H9 (cell line): Measurements from ENCODE around the gene ARCN1. TPM values are rescaled to one million over a fixed set of nuclear protein-coding genes. Genes with fewer than 3 reads are reported as not detected.

ENCODE experiments used
- DNase-seq: peaks from one replicate; pipeline ENCODE4 v3.0.0-alpha.2; 2017
- H2AFZ ChIP-seq: one replicate; pipeline ENCODE4 v1.6.1; 2013; ENCODE audit warnings: mild to moderate bottlenecking, low read length, control low read depth, moderate library complexity
- H2AK5ac ChIP-seq: 2 replicates; pipeline ENCODE4 v1.6.1; 2013; ENCODE audit warnings: low read length, control low read depth, mixed read lengths; ENCODE audit not compliant: insufficient read length
- H2BK120ac ChIP-seq: one replicate; pipeline ENCODE4 v1.6.1; 2013; ENCODE audit warnings: low read depth, mild to moderate bottlenecking, low read length, control low read depth, inconsistent platforms; ENCODE audit not compliant: poor library complexity, severe bottlenecking
- H2BK12ac ChIP-seq: 2 replicates; pipeline ENCODE4 v1.6.1; 2013; ENCODE audit warnings: low read length, control low read depth, mixed read lengths, low read depth; ENCODE audit not compliant: insufficient read length
- H2BK15ac ChIP-seq: 2 replicates; pipeline ENCODE4 v1.6.1; 2013; ENCODE audit warnings: low read depth, low read length, control low read depth
- H2BK20ac ChIP-seq: one replicate; pipeline ENCODE4 v1.6.1; 2013; ENCODE audit warnings: low read depth, mild to moderate bottlenecking, low read length, control low read depth, inconsistent platforms; ENCODE audit not compliant: poor library complexity, severe bottlenecking
- H2BK5ac ChIP-seq: 2 replicates; pipeline ENCODE4 v1.6.1; 2013; ENCODE audit warnings: low read length, control low read depth, mixed read lengths; ENCODE audit not compliant: insufficient read length
- H3K14ac ChIP-seq: 2 replicates; pipeline ENCODE4 v1.6.1; 2013; ENCODE audit warnings: low read length, control low read depth; ENCODE audit not compliant: insufficient read depth
- H3K18ac ChIP-seq: 2 replicates; pipeline ENCODE4 v1.6.1; 2013; ENCODE audit warnings: low read depth, mild to moderate bottlenecking, mixed read lengths, low read length, control low read depth; ENCODE audit not compliant: insufficient read length
- H3K23ac ChIP-seq: 2 replicates; pipeline ENCODE4 v1.6.1; 2013; ENCODE audit warnings: low read length, control low read depth, mixed read lengths, low read depth; ENCODE audit not compliant: insufficient read length
- H3K23me2 ChIP-seq: 2 replicates; pipeline ENCODE4 v1.6.1; 2013; ENCODE audit warnings: low read depth, mild to moderate bottlenecking, mixed read lengths, low read length, control low read depth; ENCODE audit not compliant: insufficient read length, poor library complexity, severe bottlenecking
- H3K27ac ChIP-seq: 2 replicates; pipeline ENCODE4 v1.5.1; 2013; ENCODE audit warnings: low read length, control low read depth, mixed read lengths, low read depth; ENCODE audit not compliant: insufficient read length
- H3K27me3 ChIP-seq: 2 replicates; pipeline ENCODE4 v1.6.1; 2013; ENCODE audit warnings: low read length, control low read depth, inconsistent platforms; ENCODE audit not compliant: insufficient read depth
- H3K4ac ChIP-seq: 2 replicates; pipeline ENCODE4 v1.6.1; 2013; ENCODE audit warnings: low read depth, mild to moderate bottlenecking, control low read depth, inconsistent platforms, low read length, moderate library complexity
- H3K4me1 ChIP-seq: 2 replicates; pipeline ENCODE4 v1.6.1; 2013; ENCODE audit warnings: low read length, control low read depth, inconsistent platforms; ENCODE audit not compliant: insufficient read depth
- H3K4me2 ChIP-seq: 2 replicates; pipeline ENCODE4 v1.6.1; 2013; ENCODE audit warnings: low read length, control low read depth, mixed read lengths; ENCODE audit not compliant: insufficient read length, insufficient read depth
- H3K56ac ChIP-seq: 2 replicates; pipeline ENCODE4 v1.6.1; 2013; ENCODE audit warnings: low read depth, mild to moderate bottlenecking, mixed read lengths, low read length, control low read depth; ENCODE audit not compliant: insufficient read length
- H3K79me1 ChIP-seq: 2 replicates; pipeline ENCODE4 v1.6.1; 2013; ENCODE audit warnings: low read depth, mild to moderate bottlenecking, moderate library complexity, low read length, control low read depth, inconsistent platforms; ENCODE audit not compliant: insufficient read depth, poor library complexity, severe bottlenecking
- H3K79me2 ChIP-seq: 2 replicates; pipeline ENCODE4 v1.6.1; 2013; ENCODE audit warnings: low read length, control low read depth, inconsistent platforms; ENCODE audit not compliant: insufficient read depth
- H3K9ac ChIP-seq: 2 replicates; pipeline ENCODE4 v1.6.1; 2013; ENCODE audit warnings: low read length, control low read depth, mixed read lengths; ENCODE audit not compliant: insufficient read length; ENCODE audit errors: extremely low read depth
- H3K9me3 ChIP-seq: one replicate; pipeline ENCODE4 v1.6.1; 2013; ENCODE audit warnings: low read depth, low read length, inconsistent platforms; ENCODE audit not compliant: control insufficient read depth
- H3T11ph ChIP-seq: one replicate; pipeline ENCODE4 v1.6.1; 2013; ENCODE audit warnings: mild to moderate bottlenecking, low read length, control low read depth, inconsistent platforms
- H4K20me1 ChIP-seq: one replicate; pipeline ENCODE4 v1.6.1; 2013; ENCODE audit not compliant: control insufficient read depth, insufficient read length, insufficient read depth
- H4K5ac ChIP-seq: 2 replicates; pipeline ENCODE4 v1.6.1; 2013; ENCODE audit warnings: low read depth, mild to moderate bottlenecking, mixed read lengths, low read length, control low read depth; ENCODE audit not compliant: insufficient read length
- H4K8ac ChIP-seq: replicated peaks from 2 replicates; pipeline ENCODE4 v1.6.1; 2013; ENCODE audit warnings: low read length, control low read depth, mixed read lengths, low read depth; ENCODE audit not compliant: insufficient read length
- H4K91ac ChIP-seq: 2 replicates; pipeline ENCODE4 v1.6.1; 2013; ENCODE audit warnings: low read depth, mild to moderate bottlenecking, moderate library complexity, mixed read lengths, low read length, control low read depth; ENCODE audit not compliant: insufficient read length
- H3K27ac Mint-ChIP-seq, 3 experiments: 2 replicates in 2 of 3; 3 replicates in 1 of 3; pipeline ENCODE4 v1.8.0; 2020 to 2021; ENCODE audit warnings: mixed read lengths in 3 of 3, mild to moderate bottlenecking in 1 of 3, moderate library complexity in 1 of 3
- H3K27me3 Mint-ChIP-seq: 2 replicates; pipeline ENCODE4 v1.8.0; 2021; ENCODE audit warnings: low read depth, mild to moderate bottlenecking, moderate library complexity, mixed read lengths
- H3K36me3 Mint-ChIP-seq, 3 experiments: 2 replicates in 2 of 3; 3 replicates in 1 of 3; pipeline ENCODE4 v1.8.0; 2020 to 2021; ENCODE audit warnings: low read depth in 3 of 3, mixed read lengths in 3 of 3; ENCODE audit not compliant: insufficient read depth in 1 of 3
- H3K4me1 Mint-ChIP-seq, 2 experiments: 2 replicates each; pipeline ENCODE4 v1.8.0; 2020; ENCODE audit warnings: mixed read lengths in 2 of 2
- H3K4me3 Mint-ChIP-seq, 2 experiments: 2 replicates in 1 of 2; 3 replicates in 1 of 2; pipeline ENCODE4 v1.8.0; 2020 to 2021; ENCODE audit warnings: mild to moderate bottlenecking in 2 of 2, mixed read lengths in 2 of 2, moderate library complexity in 1 of 2
- H3K9me3 Mint-ChIP-seq, 2 experiments: 2 replicates in 1 of 2; 3 replicates in 1 of 2; pipeline ENCODE4 v1.8.0; 2020; ENCODE audit warnings: mild to moderate bottlenecking in 2 of 2, mixed read lengths in 2 of 2, moderate library complexity in 1 of 2
- CTCF ChIP-seq: fragments of 200-600 bp; sonication (generic); conservative IDR thresholded peaks from 3 replicates; pipeline ENCODE4 v1.8.0; 2021; ENCODE audit warnings: antibody characterized with exemption, mild to moderate bottlenecking
- WGBS: extraction: QIAGEN DNeasy Blood & Tissue Kit; methylation state at CpG from one replicate; pipeline ENCODE4 v1.1.7; 2013; ENCODE audit warnings: missing lambda C conversion rate, low lambda C conversion rate, mixed read lengths; ENCODE audit not compliant: insufficient read length; ENCODE audit errors: extremely low coverage; 5-methylcytosine and 5-hydroxymethylcytosine counted together
- total RNA-seq: library from RNA; stranded (reverse); gene quantifications from 2 replicates; pipeline ENCODE4 v1.2.1, GENCODE V29; 2021

The ARCN1 gene
- total RNA-seq, 1 experiment from 2014 or later = 152 TPM

GRCh38 chr11:118650366-118650765, 78.2 kb downstream of the ARCN1 start:
- Mint-ChIP-seq H3K9me3 (no peaks in the 10 kb centered on the region), H3K4me3 (no peak overlapping the region), H3K36me3 (peaks cover 36 to 82% (median 81%) of the 10 kb centered on the region in 3 experiments; a peak in 6 of 7 replicates), H3K27me3 (no peaks in the 10 kb centered on the region), H3K4me1 (no peaks in the 10 kb centered on the region), H3K27ac (no peak overlapping the region)
- no peak overlapping the region for H3K4ac ChIP-seq
- no peak overlapping the region for H3K9ac ChIP-seq
- no peak overlapping the region for H3K4me2 ChIP-seq
- no peaks in the 10 kb centered on the region for H3K9me3 ChIP-seq
- no peak overlapping the region for H2BK20ac ChIP-seq
- H3K23ac ChIP-seq = no peak overlapping the region
- H2BK15ac ChIP-seq = no peak overlapping the region
- no peak overlapping the region for H2BK12ac ChIP-seq
- H3K56ac ChIP-seq = no peak overlapping the region
- no peak for DNase-seq
- no peak overlapping the region for H4K8ac ChIP-seq
- H4K5ac ChIP-seq = no peak overlapping the region
- no peak overlapping the region for H2AFZ ChIP-seq
- no peaks in the 10 kb centered on the region for H3K27me3 ChIP-seq
- H3T11ph ChIP-seq = no peak overlapping the region
- H3K23me2 ChIP-seq = no peaks in the 10 kb centered on the region
- H3K18ac ChIP-seq = no peak overlapping the region
- H3K79me1 ChIP-seq = no peaks in the 10 kb centered on the region
- H3K4me1 ChIP-seq = no peaks in the 10 kb centered on the region
- no peak for TF ChIP-seq CTCF
- no peak overlapping the region for H3K14ac ChIP-seq
- no peaks in the 10 kb centered on the region for H4K20me1 ChIP-seq
- no peak overlapping the region for H2BK5ac ChIP-seq
- WGBS = no CpG with 5 or more reads among the region's 8 CpGs
- H3K27ac ChIP-seq = no peak overlapping the region
- H2AK5ac ChIP-seq = no peak overlapping the region
- no peaks in the 10 kb centered on the region for H3K79me2 ChIP-seq
- H2BK120ac ChIP-seq = no peak overlapping the region
- H4K91ac ChIP-seq = no peak overlapping the region
